Activated CD4-positive, CD25-positive, alpha-beta regulatory T cell treated with anti-CD3 and anti-CD28 coated beads, Interleukin-2, amount 50 U/mL, for 16 hours (primary cell): Measurements from ENCODE around the gene RCOR3.
A peak's percentile ranks its signal among the peaks of the same experiment; 100 is the strongest.
"Not testable (repeated sequence)": the region's sequence is repeated elsewhere in the genome, so short reads cannot be mapped to it uniquely, and the experiment has no call there.

Experiments
- DNase-seq: peaks from one replicate; pipeline ENCODE4 v3.0.0-alpha.2; 2020; ENCODE audit warnings: low read depth, low spot score

RCOR3 gene

GRCh38 chr1:211258756-211259637 is at the start of gene RCOR3:
Gene RCOR3 (plus strand): TSS chr1:211259366. CDS start chr1:211259561, 195 bp downstream.
- DNase-seq = peak; percentile 80

GRCh38 chr1:211210052-211210451 is 49.1 kb upstream of the RCOR3 start:
- no peak for DNase-seq

- DNase-seq = no peak
Measured at GRCh38 chr1:211210965-211211364, 48.2 kb upstream of the RCOR3 start.

- DNase-seq = no peak
Measured at GRCh38 chr1:211213702-211214101, 45.5 kb upstream of the RCOR3 start.

- no peak for DNase-seq
Measured at GRCh38 chr1:211215577-211215976, 43.6 kb upstream of the RCOR3 start.

GRCh38 chr1:211217392-211217791 is 41.8 kb upstream of the RCOR3 start:
- DNase-seq = no peak

- not testable (repeated sequence) for DNase-seq
Measured at GRCh38 chr1:211222469-211223234, 36.5 kb upstream of the RCOR3 start.

- DNase-seq = not testable (repeated sequence)
Measured at GRCh38 chr1:211228573-211229364, 30.4 kb upstream of the RCOR3 start.

- no peak for DNase-seq
Measured at GRCh38 chr1:211229365-211229759, 29.8 kb upstream of the RCOR3 start.

GRCh38 chr1:211231873-211232272 is 27.3 kb upstream of the RCOR3 start:
- DNase-seq = no peak

GRCh38 chr1:211236633-211237320 is 22.4 kb upstream of the RCOR3 start:
- DNase-seq = no peak

GRCh38 chr1:211237579-211237978 is 21.6 kb upstream of the RCOR3 start:
- DNase-seq = no peak

- not testable (repeated sequence) for DNase-seq
Measured at GRCh38 chr1:211240567-211240966, 18.6 kb upstream of the RCOR3 start.

- DNase-seq = no peak
Measured at GRCh38 chr1:211241071-211241470, 18.1 kb upstream of the RCOR3 start.

GRCh38 chr1:211243639-211244038 is 15.5 kb upstream of the RCOR3 start:
- not testable (repeated sequence) for DNase-seq

- not testable (repeated sequence) for DNase-seq
Measured at GRCh38 chr1:211246583-211246982, 12.6 kb upstream of the RCOR3 start.

GRCh38 chr1:211247921-211248320 is 11.2 kb upstream of the RCOR3 start:
- no peak for DNase-seq

GRCh38 chr1:211249611-211250010 is 9.6 kb upstream of the RCOR3 start:
- not testable (repeated sequence) for DNase-seq

GRCh38 chr1:211257826-211258225 is 1.3 kb upstream of the RCOR3 start:
- no peak for DNase-seq

GRCh38 chr1:211258310-211258755 is 833 bp upstream of the RCOR3 start:
- peak; percentile 29 for DNase-seq

GRCh38 chr1:211259638-211260126 is 516 bp downstream of the RCOR3 start:
- peak; percentile 9 for DNase-seq
